ENCODE data around the gene C8G.

The C8G gene

DNA sequence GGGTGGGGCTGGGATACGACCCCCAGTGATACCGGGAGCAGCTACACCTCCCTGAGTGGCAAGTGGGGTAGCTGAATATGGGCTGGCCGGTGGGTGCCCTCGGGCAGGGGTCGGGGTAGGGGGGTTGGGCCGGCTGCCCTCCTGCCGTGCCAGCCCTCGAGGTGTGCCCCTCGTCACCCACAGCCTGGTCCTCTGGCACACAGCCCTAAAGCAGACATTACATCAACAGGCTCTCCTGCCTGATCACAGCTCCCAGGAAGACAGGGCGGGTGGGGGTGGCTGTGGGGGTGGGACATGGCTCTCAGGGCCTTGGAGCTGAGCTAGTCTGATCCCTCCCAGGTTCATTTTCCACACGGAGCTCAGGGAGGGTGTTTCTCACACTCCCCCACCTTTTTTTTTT, 23.7 kb upstream of the C8G start:
- no peak for DNase-seq

DNA sequence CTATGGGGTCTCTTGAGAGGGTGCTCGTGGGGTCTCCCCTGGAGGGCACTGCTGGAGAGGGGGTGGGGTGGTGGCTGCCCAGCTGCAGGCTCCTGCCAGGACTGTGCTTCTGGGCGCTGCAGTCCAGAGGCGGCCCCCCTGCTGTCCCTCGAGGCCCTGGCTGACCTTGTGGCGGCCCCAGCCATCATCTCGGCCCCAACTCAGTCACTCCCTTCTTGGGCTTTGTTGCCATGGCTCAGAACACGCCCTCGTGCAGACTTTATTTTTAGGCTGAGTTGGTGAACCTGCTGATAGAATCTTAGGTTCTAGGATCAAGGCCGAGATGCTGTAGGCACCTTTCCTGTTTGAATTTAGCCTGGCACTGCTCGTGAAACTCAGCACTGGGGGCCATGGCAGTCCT, 23.3 kb upstream of the C8G start:
- no peak for DNase-seq

DNA sequence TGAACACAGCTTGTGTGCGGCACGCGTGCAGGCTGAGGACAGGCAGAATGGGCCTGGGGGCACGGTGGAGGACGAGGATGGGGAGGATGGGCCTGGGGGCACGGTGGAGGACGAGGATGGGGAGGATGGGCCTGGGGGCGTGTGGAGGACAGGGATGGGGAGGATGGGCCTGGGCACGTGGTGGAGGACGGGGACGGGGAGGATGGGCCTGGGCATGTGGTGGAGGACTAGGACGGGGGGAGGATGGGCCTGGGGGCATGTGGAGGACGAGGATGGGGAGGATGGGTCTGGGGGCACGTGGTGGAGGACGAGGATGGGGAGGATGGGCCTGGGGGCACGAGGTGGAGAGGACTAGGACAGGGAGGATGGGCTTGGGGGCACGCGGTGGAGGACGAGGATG, 22.5 kb upstream of the C8G start:
- DNase-seq: no peak

DNA sequence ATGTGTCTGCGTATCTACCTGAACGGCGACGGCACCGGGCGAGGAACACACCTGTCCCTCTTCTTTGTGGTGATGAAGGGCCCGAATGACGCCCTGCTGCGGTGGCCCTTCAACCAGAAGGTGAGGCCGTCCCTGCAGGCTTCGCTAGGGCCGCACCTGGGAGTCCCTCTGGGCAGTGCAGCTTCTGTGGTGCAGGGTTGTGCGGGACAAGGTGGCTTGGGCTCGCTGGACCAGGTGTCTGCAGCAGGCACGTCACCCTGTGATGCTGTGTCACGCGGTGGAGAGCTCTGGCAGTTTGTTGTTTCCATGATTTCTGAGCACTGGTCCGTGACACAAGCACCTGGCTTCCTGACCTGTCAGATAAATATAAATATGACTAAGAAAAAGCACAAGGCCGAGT, 21.2 kb upstream of the C8G start:
- no peak for DNase-seq

DNA sequence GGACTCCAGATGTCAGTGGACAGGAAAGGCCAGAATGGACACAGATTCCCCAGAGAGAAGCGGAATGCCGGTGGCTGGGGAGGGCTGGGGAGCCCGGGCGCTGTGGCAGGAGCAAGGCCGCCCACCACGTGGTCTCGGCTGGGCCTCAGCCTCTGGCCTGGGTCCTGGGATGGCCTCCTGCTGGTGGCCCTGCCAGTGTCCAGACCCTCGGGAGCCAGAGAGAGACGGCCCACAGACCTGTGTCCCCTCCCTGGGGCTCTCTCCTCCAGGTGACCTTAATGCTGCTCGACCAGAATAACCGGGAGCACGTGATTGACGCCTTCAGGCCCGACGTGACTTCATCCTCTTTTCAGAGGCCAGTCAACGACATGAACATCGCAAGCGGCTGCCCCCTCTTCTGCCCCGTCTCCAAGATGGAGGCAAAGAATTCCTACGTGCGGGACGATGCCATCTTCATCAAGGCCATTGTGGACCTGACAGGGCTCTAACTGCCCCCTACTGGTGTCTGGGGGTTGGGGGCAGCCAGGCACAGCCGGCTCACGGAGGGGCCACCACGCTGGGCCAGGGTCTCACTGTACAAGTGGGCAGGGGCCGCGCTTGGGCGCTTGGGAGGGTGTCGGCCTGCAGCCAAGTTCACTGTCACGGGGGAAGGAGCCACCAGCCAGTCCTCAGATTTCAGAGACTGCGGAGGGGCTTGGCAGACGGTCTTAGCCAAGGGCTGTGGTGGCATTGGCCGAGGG, 19.5 kb upstream of the C8G start:
- no peak for DNase-seq

DNA sequence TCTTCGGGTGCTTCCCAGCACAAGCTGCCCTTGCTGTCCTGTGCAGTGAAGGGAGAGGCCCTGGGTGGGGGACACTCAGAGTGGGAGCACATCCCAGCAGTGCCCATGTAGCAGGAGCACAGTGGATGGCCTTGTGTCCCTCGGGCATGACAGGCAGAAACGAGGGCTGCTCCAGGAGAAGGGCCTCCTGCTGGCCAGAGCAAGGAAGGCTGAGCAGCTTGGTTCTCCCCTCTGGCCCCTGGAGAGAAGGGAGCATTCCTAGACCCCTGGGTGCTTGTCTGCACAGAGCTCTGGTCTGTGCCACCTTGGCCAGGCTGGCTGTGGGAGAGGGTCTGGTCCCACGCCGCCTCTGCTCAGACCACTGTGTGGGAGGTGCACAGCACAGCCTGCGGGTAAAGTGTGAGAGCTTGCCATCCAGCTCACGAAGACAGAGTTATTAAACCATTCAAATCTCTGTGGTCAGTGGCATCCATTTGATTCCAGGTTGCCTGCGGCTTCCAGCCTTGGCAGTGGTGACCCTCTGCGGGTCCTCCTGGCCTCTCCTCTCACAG, 18.8 kb upstream of the C8G start:
- DNase-seq: no peak

DNA sequence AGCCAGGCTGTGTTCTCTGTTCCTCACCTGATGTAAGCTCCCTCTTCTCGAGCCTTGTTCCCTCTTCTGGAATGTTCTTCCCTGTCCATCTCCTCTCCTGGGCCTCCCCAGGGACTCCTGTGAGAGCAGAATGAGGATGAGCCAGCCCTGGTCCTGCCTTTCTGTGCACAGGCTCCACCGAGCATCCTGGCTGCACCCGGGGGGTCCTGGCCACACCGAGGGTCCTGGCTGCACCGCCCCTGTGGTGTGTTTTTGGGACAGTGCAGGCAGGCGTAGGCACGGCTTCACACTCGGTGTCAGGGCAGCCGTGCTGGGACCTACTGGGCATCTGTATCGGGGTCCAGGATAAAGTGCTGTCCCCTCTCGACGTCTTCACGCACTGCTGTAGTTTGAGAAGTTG, 18.3 kb upstream of the C8G start:
- no peak for DNase-seq

DNA sequence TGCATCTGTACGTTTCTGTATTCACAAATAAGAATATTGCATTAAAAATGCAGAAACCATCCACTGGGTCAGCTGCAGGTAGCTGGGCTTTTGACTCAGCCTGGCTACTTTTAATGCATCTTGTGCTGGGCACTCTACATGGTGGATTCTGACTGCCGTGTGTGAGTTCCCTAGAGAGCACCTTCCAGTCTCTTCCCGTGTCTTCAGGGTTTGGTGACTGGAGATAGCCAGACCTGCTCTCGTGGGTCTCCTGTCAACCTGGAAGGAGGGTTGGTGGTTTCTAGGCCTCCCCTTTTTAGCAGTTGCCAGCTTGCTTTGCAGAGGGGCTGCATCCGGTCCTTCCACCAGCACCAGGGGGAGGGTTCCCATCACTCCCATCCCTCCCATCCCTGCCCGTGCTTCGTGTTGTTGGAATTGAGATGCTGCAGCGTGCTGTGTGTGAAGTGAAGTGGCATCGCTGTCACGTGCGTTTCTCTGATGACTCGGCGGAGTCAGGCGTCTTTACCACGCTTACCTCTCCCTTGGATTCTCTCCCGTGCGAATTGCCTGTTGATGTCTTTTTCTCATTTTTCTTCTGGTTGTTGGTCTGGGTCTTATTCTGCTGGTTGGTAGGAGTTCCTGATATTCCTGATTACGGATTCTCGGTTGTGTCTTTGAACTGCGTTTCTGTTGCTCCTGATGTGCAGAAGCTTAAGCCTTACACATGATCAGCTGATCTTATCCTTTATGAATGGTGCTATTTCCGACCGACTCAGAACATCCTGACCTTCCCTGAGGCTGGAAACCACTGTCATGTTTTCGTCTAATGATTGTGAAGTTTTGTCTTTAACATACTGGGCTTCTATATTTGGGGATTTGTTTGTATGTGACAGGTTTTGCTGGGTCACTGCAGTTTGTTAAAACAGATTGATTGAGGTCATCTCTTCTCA, 17.4 kb upstream of the C8G start:
- DNase-seq: no peak

DNA sequence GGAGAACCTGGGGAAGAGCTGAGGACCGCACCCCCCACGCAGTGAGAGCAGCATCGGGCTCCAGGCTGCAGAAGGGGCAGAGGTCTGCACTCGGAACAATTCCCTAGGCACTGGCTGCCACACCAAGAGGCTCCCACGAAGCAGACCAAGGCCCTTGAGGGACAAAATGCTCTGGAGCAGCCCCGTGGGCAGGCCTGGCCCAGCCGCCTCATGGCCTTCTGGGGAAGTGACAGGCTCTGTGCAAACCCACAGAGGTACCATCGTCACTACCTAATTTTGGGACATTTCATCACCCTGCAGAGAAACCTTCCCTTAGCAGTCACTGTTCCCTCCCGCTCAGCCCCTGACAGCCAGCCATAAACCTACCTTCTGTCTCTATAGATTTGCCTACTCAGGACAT, 16.5 kb upstream of the C8G start:
- DNase-seq: no peak

DNA sequence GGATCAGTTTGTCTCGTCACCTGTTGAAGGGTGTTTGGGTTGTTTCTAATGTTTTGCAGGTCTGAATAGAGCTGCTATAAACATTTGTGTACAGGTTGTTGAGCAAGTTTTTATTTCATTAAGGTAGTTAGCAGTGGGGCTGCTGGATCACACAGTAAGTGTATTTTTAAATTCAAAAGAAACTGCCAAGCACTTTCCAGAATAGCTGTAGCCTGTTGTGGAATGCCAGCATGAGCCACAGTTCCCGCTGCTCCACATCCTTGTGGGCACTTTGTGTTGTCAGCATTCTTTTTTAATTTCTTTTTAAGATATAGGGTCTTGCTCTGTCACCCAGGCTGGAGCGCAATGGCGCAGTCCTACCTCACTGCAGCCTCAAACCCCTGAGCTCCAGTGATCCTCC, 15.0 kb upstream of the C8G start:
- no peak for DNase-seq

DNA sequence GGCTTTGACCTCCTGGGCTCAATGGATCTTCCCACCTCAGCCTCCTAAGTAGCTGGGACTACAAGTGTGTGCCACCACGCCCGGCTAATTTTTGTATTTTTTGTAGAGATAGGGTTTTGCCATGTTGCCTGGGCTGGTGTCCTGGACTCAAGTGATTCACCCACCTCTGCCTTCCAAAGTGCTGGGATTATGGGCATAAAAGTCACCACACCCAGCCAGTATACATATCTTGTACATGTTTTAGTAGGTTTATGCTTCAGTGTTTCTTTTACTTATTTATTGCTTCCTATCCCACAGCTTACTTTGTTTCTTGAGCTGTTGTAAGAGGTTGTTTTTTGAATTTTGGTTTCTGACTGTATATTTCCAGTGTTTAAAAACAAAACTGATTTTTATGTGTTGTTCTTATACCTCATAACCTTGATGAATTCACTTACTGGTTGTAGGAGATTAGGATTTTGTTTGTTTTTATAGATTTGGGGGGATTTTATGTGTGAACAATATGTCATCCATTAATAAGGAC, 13.4 kb upstream of the C8G start:
- no peak for DNase-seq

DNA sequence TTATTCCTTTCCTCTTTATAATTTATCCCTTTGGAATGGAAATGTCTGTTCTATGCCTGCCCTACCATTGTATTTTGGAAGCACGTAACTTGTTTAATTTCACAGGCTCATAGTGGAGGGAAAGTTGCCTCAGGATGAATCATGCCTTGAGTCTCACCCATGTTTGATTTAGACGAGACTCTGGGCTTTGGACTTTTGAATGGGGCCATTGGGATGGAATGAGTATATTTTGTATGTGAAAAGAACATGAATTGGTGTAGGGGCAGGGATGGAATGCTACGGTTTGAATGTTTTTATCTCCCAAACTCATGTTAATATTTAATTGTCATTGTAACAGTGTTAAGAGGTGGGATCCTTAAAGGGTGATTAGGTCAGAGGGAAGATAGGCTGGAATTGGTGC, 10.8 kb upstream of the C8G start:
- DNase-seq: no peak

DNA sequence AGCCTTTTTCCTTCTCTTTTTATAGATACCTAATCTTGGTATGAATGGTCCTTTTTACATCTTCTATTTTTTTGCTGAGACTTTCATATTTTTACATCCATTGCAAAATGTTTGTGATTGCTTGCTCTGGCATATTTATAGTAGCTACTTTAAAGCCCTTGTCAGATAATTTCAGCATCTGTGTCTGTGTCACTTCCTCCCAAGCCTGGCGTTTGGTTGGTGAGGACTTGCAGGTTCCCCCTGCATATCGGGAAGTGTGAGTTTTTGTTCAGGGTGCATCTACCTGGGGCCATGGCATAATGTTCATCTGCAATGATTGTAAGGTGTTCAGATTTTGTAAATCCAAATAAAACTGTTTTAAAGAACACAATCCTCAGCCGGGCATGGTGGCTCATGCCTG, 9.4 kb upstream of the C8G start:
- no peak for DNase-seq

DNA sequence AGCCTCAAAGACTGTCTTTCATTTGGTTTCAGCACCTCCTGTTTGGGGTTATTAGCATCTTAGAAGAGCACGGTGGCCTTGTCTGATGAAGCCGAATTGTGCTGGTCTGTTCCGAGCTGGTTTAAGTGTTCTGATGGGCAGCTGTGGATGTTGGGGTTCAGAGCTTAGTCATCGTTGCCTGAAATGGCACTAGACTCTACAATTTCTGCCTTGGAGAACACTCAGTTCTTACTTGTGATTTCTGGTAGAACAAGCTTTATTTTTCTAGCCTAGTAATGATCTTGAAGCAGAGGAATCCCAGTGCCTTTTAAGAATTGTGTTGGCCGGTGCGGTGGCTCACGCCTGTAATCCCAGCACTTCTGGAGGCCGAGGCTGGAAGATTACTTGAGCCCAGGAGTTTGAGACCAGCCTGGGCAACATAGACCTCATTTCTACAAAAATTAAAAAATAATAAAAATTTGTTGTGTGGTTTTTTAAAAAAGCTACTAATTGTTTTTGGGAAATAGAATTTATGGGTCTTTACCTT, 8.3 kb upstream of the C8G start:
- DNase-seq: no peak

DNA sequence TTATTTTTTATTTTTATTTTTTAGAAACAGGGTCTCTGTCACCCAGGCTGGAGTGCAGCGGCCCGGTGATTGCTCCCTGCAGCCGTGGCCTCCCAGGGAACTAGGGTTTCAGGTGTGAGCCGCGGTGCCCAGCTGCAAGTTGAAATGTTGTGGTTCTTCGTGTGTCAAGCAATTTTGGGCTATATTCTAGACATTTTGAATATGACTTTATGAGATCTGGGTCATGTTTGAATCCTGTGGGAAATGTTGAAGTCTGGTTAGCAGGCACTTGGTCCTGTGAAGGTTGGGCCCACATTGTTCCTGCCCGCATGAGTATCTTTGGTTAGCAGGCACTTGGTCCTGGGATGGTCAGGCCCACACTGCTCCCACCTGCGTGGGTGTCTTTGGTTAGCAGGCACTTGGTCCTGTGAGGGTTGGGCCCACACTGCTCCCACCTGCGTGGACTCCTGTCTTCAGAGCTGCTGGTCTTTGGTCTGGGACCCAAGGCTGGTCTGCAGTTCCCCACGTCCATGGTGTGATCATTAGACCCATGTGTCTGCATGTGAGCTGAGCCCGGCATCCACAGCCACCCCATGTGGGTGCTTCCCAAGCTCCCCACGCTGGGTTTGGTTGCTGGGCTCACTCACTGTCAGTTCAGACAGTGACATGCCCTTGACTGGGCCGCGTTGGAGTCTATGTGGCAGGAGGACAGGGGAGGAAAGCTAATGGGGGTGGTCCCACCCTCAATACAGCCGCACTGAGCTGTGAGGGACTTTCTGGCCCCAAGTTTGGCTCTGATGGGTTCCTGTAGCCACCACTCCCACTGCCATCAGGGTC, 7.6 kb upstream of the C8G start:
- no peak for DNase-seq

DNA sequence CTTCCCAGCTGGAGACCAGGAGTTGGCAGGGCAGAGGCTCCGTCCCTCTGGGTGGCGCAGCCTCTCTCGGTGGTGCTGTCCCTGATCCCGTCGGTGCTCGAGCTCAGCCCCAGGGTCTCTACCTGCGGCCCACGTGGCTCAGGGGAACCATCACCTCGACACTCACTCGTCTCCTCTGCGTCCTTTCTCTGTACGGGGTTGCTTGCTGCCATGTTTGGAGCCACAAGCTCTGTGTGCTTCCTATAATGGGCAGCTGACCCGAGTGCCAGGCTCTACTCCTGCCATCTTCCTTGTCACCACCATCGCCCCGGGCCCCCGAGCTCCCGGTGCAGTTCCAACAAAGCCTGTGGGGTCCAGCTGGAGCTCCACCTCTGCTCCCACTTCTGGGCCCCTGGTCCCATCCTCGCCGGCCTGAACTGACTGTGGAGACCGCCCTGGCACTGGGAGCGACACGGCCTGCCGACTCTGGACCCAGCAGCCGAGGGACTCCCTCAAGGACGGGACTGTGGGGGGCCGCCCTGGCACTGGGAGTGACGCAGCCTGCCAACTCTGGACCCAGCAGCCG, 5.5 kb upstream of the C8G start:
- no peak for DNase-seq

DNA sequence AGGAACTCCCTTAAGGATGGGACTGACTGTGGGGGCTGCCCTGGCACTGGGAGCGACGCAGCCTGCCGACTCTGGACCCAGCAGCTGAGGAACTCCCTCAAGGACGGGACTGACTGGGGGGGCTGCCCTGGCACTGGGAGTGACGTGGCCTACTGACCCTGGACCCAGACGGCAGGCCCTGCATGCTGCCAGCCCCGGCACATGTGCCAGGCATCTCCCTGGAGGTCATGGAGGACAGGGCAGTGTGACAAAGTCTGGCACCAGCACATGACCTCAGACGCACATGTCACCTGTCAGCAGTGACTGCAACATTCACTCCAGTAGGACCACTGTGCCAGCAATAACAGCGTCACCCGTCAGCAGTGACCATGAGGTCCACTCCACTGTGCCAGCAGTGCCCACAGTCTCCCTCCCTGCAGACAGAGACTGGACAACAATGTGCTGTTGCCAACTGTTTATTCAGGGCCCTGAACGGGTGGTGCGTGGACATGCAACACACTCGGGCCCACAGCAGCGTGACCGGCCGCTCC, 5.0 kb upstream of the C8G start:
- DNase-seq: no peak

DNA sequence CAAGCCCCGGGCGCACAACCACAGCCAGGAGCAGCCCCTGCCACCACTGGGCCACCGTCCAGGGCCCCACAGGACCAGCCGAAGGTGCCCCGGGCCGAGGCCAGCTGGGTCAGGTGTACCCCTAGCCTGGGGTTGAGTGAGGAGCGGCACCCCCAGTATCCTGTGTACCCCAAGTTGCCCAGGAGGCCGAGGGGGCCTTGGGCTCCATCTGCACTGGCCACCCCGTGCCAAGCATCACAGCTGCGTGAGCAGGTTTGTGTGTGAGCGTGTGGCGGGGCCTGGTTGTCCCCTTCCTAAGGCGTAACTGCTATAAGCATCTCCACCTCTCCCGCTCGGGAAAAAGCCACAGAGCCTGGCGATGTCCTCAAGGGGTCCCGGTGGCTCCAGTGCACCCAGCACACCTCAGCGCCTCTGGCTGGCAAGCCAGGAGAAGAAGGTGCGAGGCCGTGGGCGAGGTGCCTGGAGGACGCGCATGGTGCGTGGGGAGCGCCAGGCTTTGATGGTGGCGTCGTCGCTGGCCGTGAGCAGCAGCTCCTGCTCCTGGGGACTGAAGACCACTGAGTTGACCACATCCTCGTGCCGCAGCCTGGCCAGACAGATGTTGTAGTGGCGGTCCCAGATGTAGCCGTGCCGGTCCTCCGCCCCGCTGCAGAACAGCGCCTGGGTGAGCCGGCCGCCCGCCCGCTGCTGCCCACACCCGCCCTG, 4.4 kb upstream of the C8G start:
- no peak for DNase-seq

DNA sequence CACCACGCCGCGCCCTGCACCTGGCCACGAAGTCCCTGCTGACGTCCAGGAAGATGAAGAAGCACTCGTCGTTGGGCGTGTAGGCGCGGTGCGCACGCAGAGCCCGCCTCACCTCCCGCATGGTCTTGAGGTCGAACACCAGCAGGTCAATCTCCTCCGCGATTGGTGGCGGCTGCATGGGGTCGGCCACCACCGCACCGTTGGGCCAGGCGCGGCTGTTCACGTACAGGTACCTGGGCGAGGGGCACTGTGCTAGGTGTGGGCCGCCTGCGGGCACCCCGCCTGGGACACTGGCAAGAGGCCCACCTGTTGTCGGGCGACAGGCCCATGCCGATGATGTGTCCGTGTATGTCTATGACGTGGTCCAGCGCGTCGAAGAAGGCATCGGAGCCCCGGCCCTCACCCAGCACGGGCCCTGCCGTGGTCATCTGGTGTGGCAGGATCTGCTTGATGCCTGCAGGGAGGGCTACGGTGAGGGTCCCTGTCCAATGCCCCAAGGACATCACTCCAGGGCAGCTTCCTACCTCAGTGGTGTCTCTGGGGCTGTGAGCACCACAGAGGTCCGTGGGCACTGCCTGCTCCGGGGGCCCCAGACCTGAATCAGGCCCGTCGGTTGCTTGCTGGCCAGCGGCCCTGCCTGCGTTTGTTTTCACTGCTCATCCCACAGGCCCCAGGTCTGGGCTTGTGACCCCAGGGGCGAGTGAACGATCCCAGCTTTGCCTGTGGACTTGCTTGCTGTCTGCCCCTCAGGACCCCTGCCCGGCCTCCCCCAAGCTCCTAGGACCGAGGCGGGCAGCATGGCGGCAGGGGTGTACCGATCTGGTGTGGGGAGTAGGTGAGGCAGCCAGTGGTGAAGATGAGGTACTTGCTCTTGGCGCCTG, 3.6 kb upstream of the C8G start:
- DNase-seq: no peak

DNA sequence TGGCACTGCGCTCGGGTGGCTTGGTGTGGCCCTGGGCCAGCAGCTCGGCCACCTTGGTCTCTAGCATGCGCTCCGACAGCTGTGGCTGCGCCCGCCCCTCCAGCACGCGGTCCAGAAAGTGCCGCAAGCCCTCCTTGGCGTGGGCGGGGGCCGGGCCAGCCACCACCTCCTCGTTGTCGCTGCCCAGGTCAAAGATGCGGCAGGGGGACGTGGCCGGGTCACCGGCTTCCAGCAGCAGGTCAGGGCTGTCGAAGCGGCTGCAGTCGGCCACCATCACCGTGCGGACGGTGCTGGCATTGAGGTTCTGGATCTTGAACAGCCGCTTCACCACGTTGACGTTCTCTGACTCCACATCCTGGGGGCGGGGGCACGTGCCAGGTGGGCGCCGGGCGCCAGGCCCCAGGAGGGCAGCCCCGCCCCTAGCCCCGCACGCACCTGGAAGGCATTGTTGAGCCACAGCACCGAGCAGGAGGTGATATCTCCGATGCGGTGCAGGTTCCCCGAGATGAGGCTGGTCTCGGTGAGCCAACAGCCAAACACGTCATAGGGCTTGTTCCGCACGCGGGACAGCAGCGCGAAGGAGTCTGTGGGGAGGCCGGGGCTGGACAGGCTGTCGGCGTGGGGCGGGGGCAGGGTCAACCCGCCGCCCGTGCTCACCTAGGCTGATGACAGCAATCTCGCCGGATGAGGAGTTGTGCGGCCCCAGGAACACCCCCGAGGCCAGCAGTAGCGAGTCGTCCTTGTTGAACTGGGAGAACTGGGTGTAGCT, 2.7 kb upstream of the C8G start:
- DNase-seq: no peak

All from NCI-H2081 treated with DMSO at 0.1 percent for 48 hours (cell line).